GM18858 (cell line): ENCODE data around the gene TLE5.
"Not testable (repeated sequence)": the region's sequence is repeated elsewhere in the genome, so short reads cannot be mapped to it uniquely, and the experiment has no call there.

Experiments
- ATAC-seq: cut with Tn5 transposase; IDR thresholded peaks from one replicate; pipeline ENCODE4 v1.9.1; 2021; ENCODE audit not compliant: unreplicated experiment

TLE5 gene

DNA sequence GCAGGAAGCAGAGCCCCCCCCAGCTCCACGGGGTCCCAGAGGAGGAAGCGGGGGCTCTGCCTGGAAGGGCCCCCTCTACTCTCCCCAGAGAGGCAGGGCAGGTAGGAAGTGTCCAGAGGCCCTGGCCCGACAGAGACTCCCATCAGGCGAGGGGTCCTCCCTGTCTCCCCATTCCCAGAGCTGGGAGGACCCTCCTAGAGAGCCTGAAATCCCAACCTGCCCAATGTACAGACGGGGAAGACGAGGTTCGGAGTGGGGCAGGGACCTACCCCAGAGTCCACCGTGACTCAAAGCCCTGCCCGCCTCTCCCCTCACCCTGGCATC is 34.4 kb downstream of the TLE5 start:
- no peak for ATAC-seq

DNA sequence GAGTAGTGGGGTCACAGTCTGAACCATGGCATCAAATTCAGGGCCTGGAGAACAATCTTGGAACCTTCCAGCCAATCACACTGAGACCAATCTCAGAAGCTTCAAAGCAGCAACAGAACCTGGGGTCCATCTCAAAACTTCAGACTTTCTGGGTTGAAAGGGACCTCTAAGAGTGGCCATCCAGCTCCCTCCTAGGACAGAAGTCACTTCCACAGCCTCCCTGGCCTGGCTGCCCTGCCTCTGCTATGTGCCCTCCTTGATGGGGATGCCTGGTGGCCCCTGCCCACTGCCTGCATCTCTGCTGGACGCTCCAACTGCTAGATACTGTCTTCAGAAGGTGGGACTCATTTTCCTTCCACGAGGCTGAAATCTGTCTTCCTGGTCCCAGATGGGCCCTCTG is 35.0 kb downstream of the TLE5 start:
- no peak for ATAC-seq

DNA sequence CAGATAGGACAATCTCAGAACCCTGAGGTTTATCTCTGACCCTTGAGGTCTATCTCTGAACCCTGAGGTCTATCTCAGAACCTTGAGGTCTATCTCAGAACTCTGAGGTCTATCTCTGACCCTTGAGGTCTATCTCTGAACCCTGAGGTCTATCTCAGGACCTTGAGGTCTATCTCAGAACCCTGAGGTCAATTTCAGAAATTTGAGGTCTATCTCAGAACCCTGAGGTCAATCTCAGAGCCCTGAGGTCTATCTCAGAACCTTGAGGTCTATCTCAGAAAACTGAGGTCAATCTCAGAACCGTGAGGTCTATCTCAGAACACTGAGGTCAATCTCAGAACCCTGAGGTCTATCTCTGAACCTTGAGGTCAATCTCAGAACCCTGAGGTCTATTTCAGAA is 35.5 kb downstream of the TLE5 start:
- ATAC-seq, result no peak

DNA sequence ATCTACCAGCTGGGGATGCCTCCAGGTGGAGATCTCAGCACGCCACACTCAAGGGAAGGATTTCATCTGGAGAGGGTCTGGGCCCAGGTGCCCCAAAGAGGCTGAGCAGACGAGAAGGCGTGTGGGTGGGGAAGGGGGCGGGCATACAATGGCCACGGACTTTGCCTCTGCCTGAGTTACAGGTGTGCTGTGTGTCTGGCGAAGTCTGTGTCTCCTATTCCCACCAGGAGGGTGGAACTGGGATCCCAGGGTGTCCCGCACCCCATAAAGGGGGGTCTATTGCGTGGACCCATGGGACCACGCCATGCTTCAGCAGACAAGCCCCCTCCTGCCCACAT is 36.8 kb downstream of the TLE5 start:
- ATAC-seq, result no peak

DNA sequence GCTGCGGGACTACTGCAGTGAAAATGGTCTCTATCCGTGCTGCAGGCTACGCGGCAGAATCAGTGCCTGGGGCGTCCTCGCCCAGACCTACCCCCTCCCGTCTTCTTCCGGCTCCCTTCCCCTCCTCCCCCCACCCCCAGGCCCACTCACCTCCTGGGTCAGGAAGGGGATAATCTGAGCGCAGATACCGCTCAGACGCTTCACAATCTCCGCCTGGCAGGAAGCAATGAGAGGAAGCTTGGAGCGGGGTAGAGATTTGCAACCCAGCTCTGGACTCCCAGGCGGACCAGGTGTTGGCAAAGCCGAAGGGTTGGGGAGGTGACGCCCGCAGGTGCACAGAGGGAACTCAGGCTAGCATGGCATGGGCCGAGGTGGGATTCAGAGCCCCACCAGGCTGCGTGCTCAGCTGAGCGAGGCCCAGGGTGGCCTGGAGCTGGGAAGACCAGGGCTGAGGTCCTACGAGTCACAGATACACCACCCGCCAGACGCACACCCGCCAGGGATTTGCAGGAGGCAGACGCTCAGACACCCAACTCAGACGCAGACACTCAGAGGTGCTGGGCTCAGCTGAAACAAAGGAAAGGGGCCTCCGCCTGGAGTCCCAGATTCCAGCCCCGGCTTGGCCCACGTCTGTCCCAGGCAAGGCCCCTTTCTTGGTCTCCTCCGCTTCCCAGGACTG is 37.3 kb downstream of the TLE5 start:
- no peak for ATAC-seq

DNA sequence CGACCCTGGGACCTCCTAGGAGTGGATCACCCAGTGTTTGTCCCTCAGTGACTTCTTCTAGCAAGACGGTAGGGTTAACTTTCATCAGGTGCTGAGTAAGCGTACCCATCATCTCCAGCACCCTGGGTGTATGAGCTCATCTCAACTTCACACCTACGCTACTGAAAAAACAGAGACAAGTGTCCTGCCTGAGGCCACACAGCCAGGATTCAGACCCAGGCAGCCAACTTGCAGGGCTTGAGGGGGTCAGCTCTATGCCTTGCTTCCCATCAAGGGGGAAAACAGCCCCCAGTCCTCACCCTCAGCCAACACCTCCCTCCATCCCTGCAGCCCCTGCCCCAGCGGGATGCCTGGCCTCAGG is 37.8 kb downstream of the TLE5 start:
- ATAC-seq, result no peak

DNA sequence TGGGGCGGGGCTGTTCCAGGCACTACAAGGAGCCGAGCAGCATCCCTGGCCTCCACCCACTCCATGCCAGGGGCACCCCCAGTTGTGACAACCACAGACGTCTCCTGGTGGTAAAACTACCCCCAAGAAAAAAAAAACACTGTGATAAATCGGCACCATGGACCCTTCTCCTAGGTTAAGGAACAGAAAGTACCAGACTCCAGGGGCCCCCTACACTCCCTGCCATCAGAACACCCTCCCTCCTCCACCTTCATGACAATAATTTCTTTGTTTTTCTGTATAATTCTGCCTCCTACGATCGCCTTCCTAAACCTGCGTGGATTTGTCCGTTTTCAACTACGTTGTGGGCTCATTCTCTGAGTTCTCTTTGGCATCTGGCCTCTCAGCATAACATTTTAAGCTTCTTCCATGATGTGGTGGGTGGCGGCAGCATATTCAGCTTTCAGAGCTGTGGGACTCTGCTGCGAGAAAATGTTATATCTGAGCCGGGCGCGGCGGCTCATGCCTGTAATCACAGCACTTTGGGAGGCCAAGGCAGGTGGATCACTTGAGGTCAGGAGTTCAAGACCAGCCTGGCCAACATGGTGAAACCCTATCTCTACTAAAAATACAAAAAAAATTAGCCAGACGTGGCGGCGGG is 41.9 kb downstream of the TLE5 start:
- ATAC-seq, result no peak

DNA sequence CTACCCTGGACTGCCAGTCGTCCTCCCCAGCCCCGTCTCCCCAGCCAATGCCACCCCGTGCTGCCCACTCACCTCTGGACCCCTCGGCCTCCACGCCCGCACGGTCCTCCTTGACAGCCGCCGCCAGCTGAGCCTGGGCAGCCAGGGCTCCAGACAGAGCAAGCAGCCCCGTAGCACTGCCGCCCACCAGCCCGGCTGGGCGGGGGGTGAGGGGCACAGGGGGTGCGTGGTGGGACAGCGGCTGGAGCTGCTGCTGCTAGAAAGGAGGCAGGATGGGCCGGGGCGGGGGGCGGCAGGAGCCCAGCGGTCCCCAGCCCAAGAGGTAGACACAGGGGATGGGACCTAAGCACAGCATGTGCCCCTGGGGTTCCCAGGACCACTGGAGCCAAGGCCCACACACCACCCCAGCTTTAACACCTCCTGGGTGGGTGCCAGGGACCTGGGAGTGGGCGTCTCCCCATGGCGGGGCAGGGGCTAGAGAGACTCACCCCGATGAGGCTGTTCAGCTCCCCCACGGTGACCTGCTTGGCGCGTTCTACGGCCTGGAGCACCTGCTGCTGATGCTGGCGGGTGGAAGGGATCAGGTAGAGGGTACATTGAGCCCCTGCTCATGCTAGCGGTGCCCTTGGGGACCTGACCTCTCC is 43.0 kb downstream of the TLE5 start:
- no peak for ATAC-seq

DNA sequence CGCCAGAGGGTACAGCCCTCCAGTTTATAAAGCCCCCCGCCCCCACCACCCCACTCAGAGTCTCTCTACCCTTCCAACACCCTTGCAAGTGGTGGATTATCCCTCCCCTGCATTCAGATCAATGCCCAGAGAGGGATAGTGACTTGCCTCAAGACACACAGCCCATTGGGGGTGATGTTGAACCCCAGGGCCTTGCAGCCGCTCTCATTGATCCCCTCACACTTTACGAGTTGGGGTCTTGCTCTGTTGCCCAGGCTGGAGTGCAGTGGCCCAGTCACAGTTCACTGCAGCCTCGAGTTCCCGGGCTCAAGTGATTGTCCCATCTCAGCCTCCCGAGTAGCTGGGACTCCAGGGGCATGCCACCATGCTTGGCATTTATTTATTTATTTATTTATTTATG is 44.4 kb downstream of the TLE5 start:
- ATAC-seq, result no peak

DNA sequence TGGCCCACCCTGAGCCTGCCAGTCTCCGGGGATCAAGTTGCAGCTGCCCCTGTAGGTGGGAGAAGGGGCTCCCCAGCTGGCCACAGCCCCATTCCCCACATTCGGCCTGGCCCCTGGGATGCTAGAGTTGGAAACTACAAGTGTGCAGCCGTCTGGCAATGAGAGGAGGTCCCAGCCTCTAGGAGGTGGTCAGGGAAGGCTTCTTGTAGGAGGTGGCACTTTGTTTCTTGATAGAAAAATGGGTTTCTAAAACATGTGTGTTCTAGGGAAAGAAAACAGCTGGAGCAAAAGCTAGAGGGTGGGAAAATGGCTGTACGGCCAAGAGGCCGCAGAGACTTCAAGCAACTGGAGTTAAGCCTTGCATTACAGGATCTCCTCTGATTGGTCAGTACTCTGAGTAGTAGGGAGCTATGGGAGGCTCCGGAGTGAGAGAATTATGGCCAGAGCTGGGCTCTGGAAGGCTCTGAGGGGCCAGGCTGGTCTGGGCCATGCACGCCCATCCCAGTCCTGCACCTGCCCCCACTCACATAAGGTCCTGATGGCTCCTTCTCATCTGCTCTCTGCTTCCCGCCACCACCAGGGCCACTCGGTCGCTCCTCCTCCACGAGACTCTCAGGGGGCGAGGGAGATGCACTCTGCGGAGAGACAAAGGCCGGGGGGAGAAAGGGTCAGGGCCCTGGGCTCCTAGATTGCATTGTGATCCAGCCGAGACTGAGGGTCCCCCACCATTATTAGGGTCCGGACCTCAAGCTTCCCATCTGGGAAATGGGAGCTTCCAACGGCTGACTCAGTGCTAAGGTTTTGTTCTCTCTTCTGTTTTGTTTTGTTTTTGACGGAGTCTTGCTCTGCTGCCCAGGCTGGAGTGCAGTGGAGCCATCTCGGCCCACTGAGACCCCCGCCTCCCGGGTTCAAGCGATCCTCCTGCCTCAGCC is 46.9 kb downstream of the TLE5 start:
- no peak for ATAC-seq

DNA sequence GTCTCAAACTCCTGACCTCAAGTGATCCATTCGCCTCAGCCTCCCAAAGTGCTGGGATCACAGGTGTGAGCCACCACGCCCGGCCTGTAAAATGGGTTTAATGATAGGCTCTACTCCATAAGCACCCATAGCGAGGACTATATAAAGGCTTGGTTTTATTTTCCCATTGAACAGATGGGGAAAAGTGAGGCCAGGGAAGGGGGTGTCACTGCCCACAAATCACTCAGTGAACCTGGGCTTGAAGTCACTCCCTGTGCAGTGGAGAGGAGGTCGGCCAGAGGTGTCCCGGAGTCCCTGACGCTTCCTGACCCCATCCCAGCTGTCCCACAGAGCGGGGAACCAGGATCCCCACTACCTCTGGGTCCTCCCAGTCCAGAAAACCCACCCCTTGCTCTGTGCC is 48.2 kb downstream of the TLE5 start:
- ATAC-seq, result no peak

DNA sequence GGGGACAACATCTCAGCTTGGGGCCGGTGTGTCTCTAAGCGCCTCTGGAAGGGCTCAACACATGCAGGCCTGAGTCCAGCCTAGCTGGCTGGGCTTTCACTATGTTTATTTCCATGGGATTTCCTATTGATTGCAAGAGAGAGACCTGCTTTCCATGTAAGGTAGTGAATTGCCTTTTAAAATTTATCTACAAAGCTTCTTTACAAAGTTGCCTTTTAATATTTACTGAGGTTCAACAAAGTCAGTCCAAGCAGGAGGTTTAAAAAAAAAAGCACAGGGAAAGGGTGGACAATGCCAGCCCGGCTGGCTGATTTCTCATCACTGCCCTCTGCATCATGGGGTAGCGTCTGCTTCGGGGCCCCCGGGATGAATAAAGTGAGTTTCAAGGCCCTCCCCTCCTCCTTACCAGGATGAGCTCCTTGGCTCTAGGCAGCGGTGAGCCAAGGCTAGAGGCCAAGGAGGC is 49.0 kb downstream of the TLE5 start:
- ATAC-seq, result no peak

DNA sequence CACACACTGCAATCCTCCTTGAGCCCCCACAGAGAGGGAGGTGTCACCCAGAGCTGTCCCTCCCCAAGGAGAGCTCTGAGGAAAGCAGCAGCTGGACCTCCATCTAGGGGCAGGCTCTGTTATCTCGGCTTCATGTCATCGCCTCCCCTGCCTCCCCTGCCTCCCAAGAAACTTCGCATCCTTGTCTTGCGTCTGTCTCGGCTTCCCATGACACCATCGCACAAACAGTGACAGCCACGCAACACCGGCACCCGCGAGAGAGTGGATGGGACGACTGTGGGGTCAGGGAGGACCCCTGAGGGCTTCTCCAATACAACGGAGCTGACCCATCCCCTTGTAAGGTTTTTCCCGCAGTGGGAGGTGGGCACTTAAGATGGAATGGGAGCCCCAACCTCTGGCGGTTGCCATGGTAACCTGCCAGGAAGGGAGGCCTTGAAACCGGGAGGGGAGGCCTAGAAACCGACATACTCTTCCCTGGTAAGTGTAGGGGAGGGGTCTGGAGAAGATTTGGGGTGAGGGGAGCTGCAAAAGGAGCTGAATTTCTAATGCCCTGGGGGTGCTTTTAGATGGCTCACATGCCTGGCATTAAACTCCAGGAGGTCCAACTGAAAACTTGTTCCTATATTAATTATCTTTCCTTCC is 49.6 kb downstream of the TLE5 start:
- no peak for ATAC-seq

DNA sequence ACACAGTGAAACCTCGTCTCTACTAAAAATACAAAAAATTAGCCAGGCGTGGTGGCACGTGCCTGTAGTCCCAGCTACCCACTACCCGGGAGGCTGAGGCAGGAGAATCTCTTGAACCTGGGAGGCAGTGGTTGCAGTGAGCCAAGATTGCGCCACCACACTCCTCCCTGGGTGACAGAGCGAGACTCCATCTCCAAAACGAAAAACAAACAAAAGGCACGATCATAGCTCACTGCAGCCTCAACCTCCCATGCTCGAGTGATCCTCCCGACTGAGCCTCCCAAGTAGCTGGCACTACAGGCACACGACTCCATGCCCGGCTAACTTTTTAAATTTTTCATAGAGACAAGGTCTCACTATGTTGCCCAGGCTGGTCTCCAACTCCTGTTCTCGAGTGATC is 50.2 kb downstream of the TLE5 start:
- ATAC-seq, result not testable (repeated sequence)

DNA sequence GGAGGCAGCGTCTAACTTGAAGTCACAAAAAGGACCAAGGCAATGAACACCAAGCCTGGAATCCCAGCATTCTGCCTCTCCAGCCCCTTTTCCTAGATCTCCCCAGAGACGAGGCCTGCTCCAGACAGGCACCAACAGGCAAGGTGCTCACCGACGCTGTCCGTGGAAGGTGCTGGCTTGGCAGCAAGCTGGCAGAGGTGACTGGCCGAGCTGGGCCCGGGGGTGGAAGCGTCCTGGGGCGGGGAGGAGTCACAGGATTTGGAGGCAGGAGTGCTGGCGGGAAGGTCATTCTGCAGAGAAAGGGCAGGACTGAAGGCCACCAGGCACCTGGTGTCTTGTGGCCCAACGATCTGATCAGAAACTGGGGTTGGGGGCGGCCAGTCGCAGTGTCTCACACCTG is 51.4 kb downstream of the TLE5 start:
- no peak for ATAC-seq

DNA sequence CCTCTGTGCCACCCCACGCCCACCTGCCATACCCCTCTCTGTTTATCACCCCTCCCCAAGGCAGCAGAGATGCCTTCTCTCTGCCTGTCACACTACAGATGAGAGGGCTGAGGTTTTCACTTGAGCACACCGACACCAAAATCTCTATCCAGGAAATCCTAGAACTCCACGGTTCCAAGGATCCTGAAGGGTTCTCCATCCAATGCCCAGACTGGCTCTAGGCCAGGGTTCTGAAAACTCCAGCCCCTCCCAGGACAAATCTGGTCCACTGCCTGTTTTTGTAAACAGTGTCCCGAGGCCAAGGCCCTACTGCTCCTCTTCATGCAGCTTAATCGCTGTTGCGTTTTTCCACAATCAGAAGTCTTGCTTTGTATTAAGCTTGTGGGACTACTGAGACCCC is 53.3 kb downstream of the TLE5 start:
- ATAC-seq, result no peak

DNA sequence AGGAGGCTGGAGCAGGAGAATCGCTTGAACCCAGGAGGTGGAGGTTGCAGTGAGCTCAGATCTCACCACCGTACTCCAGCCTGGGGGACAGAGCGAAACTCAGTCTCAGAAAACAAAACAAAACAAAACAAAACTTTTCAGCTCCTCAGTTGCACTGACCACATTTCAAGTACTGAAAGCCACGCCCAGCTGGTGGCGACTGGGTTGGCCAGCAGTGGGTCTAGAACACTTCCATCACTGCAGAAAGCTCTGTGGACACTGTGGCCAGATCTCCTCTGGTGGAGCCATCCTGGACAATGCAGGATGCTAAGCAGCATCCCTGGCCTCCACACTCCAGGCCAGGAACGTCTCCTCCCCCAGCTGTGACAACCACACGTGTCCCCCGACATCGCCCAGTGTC is 54.3 kb downstream of the TLE5 start:
- ATAC-seq, result no peak

DNA sequence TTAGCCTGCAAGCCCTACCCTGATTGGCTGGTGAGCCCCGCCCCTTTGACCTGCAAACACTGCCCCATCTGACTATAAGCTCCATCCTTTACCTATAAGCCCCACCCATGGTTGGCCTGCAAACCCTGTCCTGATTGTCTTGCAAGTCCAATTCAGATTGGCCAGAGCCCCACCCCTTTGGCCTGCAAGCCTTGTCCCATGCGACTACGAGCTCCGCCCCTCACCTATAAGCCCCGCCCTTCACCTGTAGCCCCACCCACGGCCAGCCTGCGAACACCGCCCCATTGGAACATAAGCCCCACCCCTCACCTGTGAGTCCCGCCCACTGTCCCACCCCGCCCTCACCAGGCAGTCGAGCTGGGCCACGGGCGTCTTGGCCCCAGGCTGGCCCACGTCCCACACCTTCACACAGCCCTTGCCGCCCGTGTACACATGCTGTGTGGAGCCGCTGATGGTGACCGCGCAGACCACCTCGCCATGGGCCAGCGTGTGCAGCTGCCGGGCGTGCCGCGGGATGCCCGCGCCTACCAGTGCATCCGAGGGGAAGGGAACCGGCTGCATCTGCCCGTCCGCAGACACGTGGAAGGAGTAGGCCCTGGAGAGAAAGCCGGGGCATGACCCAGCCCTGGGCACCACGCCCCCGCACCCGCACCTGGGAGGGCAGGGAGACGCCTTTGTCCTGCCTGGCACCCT is 56.1 kb downstream of the TLE5 start:
- ATAC-seq, result no peak

DNA sequence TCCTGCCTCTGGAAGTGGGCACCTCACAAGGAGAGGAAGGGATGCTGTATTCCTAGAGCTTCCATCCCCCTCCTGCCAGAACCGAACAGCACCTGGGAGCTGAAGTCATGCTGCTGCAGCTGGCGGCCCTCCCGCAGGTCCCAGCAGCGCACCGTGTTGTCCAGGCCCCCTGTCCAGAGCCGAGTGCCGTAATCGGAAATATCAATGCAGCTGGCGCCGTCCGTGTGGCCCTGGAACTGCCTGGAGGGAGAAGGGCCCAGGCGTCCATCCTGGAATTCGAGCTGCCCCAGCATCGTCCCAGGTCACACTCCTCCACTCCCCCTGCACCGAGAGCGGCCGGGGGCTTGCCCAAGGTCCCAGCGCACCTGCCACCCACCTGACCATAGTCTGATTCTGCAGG is 57.0 kb downstream of the TLE5 start:
- no peak for ATAC-seq

DNA sequence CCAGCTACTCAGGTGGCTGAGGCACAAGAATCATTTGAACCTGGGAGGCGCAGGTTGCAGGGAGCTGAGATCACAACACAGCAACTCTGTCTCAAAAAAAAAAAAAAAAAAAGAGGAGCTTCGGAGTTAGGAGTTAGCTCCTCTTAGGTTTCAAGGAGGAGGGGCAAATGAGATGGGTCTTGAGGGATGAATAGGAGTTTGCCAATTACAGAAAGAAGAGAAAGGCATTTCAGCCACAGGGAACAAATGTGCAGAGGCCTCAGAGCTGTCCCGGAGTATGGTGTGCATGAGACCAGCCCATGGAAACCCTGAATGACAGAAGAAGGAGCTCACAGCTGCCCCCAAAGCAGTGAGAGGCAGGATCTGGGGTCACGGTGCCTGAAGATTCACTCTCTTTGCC is 57.8 kb downstream of the TLE5 start:
- ATAC-seq, result no peak

DNA sequence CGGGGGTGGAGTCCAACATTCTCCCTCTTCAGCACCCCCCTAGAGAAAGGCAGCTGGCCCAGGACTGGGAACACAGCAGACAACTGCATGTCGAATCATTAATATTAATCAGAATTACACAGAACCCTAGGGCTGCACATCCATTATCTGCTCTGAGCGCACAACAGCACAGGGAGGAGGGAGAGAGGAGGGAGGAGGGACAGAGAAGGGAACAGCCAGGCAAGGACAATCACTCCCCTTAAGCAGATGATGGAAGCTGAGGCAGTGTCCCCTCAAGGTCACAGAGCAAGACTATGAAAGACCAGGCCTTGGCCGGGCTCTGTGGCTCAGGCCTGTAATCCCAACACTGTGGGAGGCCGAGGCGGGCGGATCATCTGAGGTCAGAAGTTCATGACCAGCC is 59.2 kb downstream of the TLE5 start:
- ATAC-seq, result no peak
